Renal cortex interstitium (tissue), 15 donors: Measurements from ENCODE around the gene SYTL1. TPM values are rescaled to one million over a fixed set of nuclear protein-coding genes. Genes with fewer than 3 reads are reported as not detected.

Experiments
- DNase-seq, 11 donors: peaks; one replicate each; pipeline ENCODE4 v3.0.0-alpha.2; 2013; ENCODE audit warnings: low read depth in 9 of 11, low spot score in 4 of 11; ENCODE audit errors: extremely low read depth in 1 of 11
- long read RNA-seq, 16 experiments: transcript quantifications; one replicate each; lab custom pipeline, GENCODE V29; 2026
- polyA plus RNA-seq, 3 donors: library from polyadenylated mRNA; unstranded; fragments of 120-200 nt; gene quantifications; one replicate each; pipeline ENCODE4 v1.2.1, GENCODE V29; 2013; ENCODE audit not compliant: insufficient read length in 3 of 3

Gene SYTL1
- polyA plus RNA-seq: 10 to 100 TPM in 2 of 3 donors, 1 to 10 TPM in 1; 7.6 to 15.7 (median 10.2) TPM
- long read RNA-seq, donor 1, partial matches to known transcripts: 0 of 1 reads
- long read RNA-seq, donor 1, other reads (novel, unspliced or antisense): 0 of 1 reads
- long read RNA-seq, donor 2, partial matches to known transcripts: 0 of 2 reads
- long read RNA-seq, donor 2, other reads (novel, unspliced or antisense): 0 of 2 reads
- long read RNA-seq, donor 3, partial matches to known transcripts: 0 of 3 reads
- long read RNA-seq, donor 3, other reads (novel, unspliced or antisense): 0 of 3 reads
- long read RNA-seq, donor 4, partial matches to known transcripts: 5 of 7 reads
- long read RNA-seq, donor 4, other reads (novel, unspliced or antisense): 0 of 7 reads
- long read RNA-seq, donor 5: 0 reads
- long read RNA-seq, donor 6, partial matches to known transcripts: 0 of 7 reads
- long read RNA-seq, donor 6, other reads (novel, unspliced or antisense): 0 of 7 reads
- long read RNA-seq, donor 7: 0 reads
- long read RNA-seq, donor 8, partial matches to known transcripts: 0 of 3 reads
- long read RNA-seq, donor 8, other reads (novel, unspliced or antisense): 0 of 3 reads
- long read RNA-seq, donor 9, partial matches to known transcripts: 0 of 2 reads
- long read RNA-seq, donor 9, other reads (novel, unspliced or antisense): 0 of 2 reads
- long read RNA-seq, donor 10, partial matches to known transcripts: 0 of 2 reads
- long read RNA-seq, donor 10, other reads (novel, unspliced or antisense): 0 of 2 reads
- long read RNA-seq, donor 11, partial matches to known transcripts: 0 of 3 reads
- long read RNA-seq, donor 11, other reads (novel, unspliced or antisense): 0 of 3 reads
- long read RNA-seq, donor 12, partial matches to known transcripts: 0 of 1 reads
- long read RNA-seq, donor 12, other reads (novel, unspliced or antisense): 0 of 1 reads
- long read RNA-seq, donor 13, partial matches to known transcripts: 0 of 4 reads
- long read RNA-seq, donor 13, other reads (novel, unspliced or antisense): 0 of 4 reads
- long read RNA-seq, donor 14, partial matches to known transcripts: 0 of 2 reads
- long read RNA-seq, donor 14, other reads (novel, unspliced or antisense): 0 of 2 reads
- long read RNA-seq, donor 15, partial matches to known transcripts: 0 of 3 reads
- long read RNA-seq, donor 15, other reads (novel, unspliced or antisense): 0 of 3 reads
- long read RNA-seq, donor 16, transcript SYTL1-210 (15 exons, 1,878 nt): major isoform, 6 of 8 reads
- long read RNA-seq, donor 16, partial matches to known transcripts: 0 of 8 reads
- long read RNA-seq, donor 16, other reads (novel, unspliced or antisense): 0 of 8 reads

DNA sequence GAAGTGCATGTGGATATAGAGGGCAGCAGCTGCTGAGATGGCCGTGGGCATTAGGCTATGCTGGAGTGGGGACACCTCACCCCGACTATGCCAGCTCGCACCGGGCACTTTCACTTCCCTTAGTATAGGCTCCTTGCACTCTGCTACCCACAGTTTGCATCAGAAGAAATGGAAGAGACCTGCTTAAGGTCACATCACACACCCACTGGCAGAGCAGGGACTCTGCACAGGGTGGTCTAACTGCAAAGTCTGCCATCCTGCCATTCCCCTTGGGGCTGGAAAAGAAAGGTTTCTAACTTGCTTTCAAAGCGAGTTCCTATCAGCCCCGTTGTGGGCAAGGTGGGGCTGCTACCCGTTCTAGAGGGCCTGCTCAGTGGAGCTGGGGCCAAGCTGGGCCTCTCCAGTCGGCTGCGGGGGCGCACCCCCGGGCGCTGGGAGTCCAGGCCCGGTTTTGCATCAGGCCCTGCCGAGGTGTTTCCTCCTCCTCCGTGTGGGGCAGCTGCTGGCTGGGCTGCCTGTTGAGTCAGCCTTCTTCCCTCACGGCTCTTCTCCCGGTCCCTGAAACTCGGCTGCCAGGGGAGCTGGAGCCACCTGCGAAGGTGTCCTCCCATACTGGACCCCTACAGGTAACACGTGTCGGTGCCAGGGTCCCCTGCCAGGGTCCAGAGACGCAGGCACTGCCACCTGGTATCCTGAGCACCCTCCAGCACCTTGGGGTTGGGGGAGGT is at the start of gene SYTL1:
TSS of gene SYTL1 (plus strand) at position 498 of the 728 bp plus-strand sequence. CDS start 3,313 bp downstream, outside the sequence.
- peak in 1 of 11 donors; percentile 51 for DNase-seq

DNA sequence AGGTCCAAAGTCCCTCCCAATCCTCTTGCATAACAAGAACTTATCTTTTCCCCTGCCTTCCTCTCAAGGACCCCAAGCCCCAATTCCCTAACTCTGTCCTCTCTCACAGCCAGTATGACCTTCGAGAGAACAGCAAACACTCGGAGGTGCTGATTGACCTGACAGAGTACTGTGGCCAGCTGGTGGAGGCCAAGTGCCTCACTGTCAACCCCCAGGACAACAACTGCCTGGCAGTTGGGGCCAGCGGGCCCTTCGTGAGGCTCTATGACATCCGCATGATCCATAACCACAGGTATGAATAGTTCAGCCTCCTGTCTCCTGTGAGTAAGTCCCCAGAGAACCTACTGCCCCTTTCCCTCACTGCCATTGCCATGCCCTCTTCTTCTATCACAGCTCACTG is 49.7 kb upstream of the SYTL1 start:
- DNase-seq: no peak

- DNase-seq: no peak
Measured at GRCh38 chr1:27293915-27294314, 47.9 kb upstream of the SYTL1 start.

GRCh38 chr1:27296773-27297291 is 45.0 kb upstream of the SYTL1 start:
- peak in 1 of 11 donors; percentile 44 for DNase-seq

DNA sequence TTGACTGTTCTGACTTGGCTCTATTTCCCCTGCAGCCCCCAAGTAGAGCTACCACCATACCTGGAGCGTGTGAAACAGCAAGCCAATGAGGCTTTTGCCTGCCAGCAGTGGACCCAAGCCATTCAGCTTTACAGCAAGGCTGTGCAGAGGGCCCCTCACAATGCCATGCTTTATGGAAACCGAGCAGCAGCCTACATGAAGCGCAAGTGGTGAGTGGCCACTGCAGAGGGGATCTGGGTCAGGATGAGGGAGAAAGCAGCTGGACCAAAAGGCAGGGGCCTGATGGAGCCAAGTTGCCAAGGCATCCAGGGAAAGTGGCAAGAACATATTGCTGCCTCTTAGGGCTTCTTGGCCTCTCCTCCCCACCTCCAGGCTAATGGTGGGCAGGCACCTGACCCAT is 43.9 kb upstream of the SYTL1 start:
- DNase-seq: no peak

- DNase-seq: no peak
Measured at GRCh38 chr1:27298632-27299384, 43.0 kb upstream of the SYTL1 start.

DNA sequence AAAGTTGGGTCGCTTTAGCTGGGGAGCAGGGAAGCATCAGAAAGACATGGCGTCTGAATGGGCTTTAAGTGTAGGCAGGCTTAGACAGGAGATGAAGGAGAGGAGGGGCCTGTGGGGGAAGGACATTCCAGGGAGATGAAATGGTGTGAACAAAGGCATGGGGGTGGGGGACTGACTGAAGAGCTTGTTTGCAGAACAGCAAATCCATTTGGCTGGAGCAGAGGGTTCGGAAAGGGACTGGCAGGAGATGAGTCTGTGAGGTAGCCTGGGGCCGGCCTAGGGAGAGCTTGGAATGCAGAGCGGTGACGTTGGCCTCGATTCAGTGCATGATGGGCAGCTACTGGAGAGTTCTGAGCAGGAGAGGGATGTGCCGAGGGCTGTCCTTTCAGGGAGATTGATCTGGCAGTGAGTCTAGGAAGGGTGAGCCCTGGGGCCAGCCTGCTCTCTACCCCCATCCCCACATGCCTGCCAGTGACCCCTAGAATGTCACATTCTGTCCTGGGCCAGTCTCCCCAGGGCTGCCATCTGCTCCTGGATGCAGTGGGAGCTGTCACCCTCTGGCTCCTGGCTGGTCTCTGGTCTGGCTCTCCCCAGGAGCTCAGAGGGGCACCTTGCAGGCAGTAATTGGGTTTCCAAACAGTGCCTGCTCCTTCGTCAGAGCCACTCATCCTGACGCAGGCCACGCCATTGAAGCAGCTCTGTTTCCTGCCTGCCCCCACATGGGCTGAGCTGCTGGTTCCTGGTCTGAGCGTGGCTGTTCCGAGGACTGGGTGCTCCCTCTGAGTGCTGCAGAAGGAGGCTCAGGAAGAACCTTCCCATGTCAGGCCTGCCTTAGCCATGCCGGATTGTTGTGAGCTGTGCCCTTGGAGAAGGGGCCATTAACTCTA is 42.2 kb upstream of the SYTL1 start:
- peak in 3 of 11 donors; percentile 32 to 41 (median 37) for DNase-seq

DNA sequence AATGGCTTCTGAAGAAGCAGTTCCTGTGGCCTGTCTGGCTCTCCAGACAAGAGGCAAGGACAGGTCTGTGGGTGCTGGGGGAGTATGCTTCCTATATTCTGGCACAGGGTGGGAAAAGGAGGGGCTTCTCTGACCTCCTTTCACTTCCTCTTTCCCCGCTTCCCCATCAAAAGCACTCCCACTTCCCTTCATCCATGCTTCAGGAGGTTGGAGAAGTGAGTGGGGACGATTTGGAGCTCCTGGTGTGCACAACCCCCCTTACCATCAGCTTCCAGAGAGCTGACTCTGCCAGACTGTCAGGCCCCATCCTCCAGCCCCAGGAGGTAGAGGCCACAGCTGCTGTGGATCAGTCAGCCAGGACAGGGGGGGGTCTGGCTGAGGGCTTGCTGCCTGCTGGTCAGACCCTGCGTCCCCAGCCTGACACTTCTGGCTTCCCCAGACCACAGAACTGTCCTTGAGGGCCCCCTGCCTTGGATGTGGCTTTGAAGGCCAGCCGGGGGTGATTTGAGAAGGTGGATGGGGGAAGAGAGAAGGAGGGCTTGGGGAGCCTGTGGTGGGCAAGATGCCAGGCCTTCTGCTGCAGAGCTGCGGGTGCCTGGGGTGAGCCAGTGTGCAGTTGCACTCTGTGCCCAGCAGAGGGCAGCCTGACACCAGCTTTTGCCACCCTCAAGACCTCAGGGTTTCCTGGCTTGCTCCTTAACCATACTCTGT is 41.3 kb upstream of the SYTL1 start:
- peak; percentile 77 to 92 (median 86) for DNase-seq

GRCh38 chr1:27301052-27301422 is 40.8 kb upstream of the SYTL1 start:
- DNase-seq: no peak

DNA sequence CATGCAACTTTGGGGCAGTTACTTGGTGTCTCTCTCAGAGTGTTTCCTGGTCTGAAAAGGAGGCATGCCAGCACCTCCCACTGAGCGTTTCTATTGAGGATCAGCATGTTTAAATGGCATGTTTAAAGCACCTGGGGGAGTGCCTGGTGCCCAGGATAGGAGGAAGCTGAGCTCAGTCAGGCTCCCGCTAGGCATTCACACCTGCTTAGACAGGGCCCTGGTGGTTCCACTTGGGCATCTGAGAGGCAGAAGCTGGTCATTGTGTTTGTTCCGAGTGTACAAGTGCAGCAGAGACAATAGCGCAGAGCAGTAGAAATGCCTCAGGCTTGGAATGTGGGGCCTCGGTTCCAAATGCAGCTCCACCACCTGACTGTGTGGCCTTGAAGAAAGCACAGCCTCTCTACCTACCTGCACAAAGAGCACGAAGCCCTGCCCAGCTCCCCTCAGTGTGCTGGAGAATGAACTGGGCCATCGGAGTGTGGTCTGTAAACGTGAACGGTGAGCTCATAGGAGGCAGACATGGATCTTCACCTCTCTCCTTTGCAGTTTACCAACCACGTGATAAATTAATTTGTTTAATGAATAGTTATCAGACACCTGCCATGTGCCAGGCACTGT is 40.1 kb upstream of the SYTL1 start:
- no peak for DNase-seq

- DNase-seq: no peak
Measured at GRCh38 chr1:27302612-27303011, 39.2 kb upstream of the SYTL1 start.

DNA sequence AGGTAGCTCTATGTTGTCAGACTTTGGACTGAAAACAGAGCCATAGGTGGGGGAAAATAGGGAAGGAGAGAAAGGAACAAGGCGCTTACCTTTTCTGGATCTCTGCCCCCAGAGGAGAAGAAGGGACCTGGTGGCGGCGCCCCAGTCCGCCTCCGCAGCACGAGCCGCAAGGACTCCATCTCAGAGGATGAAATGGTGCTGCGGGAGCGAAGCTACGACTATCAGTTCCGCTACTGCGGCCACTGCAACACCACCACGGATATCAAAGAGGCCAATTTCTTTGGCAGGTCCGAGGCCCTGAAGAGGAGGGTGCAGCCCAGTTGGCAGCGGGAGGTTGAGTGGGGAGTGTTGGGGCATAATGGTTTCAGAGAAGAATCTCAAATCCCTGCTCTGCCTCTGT is 38.3 kb upstream of the SYTL1 start:
- DNase-seq: no peak

GRCh38 chr1:27306071-27306470 is 35.8 kb upstream of the SYTL1 start:
- DNase-seq: no peak

DNA sequence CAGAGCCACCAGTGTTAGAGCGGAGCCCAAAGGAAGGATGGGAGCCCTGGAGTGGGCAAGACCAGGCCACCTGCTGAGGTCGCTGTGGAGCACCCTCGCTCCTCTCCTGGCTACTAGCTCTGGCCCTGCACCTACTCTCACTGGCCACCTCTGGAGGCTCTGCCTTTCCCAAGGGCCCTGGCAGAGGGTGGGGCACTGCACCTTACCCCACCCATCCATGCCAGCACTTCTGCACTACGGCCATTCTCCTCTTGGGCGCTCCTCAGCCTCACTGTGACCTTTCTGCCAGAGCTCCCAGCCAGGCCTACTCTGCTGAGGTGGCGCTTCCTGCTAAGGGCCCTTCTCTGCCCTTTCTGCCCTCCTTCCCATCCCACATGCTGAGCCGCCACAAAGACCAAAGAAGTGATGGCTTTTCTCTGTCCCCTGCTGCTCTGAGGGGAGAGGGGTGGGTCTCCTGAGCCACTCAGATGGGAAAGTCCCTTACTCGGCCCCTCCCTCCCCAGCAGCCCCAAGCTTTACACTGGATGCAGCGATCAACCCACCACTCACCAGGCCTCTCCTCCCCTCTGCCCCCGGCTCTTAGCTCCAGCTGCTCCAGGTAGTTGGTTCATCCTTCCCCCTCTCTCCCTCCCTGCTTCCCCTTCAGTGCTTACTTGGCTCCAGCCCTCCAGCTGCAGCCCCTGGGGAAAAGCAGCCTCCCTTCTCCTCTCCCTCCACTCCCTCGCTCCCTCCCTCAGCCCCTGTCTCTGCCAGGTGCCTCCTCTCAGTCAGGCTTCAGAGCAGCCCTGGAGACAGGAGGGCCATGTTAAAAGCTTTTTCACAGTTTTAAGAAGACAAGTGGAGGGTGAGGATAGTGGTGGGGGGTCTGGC is 34.7 kb upstream of the SYTL1 start:
- DNase-seq: peak in 5 of 11 donors; percentile 40 to 52 (median 42)
